HG02763 (cell line): ENCODE results near the gene UCK2.

Experiments
- ATAC-seq: cut with Tn5 transposase; IDR thresholded peaks from one replicate; pipeline ENCODE4 v1.9.1; 2021; ENCODE audit warnings: mild to moderate bottlenecking, moderate library complexity; ENCODE audit not compliant: unreplicated experiment

The UCK2 gene

GRCh38 chr1:165897326-165898303 is 70.2 kb downstream of the UCK2 start:
- ATAC-seq = no peak

- no peak for ATAC-seq
These were observed 71.4 kb downstream of the UCK2 start for GRCh38 chr1:165898837-165899236.

- ATAC-seq = no peak
These were observed 72.1 kb downstream of the UCK2 start for GRCh38 chr1:165899461-165899941.

DNA sequence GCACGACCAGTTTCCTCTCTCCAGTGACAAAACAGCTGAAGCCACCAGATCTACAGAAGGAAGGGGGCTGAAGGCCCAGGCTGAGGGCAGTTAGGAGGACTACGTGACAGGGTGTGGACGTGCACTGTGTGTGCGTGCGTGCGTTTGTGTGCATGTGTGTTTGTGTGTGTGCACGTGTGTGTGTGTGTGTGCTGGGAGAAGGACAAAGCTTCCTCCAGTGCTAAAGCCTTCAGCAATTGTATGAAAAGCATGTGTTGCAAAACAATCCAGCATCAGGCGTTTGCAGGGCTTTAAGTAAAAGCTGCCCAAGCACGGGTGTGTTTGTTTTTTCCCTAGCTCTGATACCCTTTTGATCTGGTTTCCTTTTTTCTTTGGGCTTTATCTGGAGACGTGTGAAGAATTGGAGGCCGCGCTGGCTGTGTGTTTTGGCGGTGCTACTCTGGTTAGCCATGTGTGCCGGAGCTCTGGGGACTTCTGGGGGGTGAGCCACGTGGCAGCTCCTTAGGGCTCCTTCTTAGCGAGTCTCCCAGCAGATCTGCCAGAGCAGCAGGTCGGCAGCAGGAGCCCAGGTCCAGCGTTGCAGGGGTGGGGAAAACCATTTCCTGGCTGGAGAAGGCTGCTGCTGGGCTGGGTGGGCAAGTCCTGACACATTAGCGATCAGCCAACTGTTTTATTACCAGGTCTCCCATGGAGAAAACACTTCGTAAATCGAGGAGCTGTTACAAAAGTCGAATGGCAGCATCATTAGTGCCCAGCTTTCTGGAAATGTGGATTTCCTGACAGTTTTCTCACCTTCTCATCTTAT is 73.4 kb downstream of the UCK2 start:
- no peak for ATAC-seq

DNA sequence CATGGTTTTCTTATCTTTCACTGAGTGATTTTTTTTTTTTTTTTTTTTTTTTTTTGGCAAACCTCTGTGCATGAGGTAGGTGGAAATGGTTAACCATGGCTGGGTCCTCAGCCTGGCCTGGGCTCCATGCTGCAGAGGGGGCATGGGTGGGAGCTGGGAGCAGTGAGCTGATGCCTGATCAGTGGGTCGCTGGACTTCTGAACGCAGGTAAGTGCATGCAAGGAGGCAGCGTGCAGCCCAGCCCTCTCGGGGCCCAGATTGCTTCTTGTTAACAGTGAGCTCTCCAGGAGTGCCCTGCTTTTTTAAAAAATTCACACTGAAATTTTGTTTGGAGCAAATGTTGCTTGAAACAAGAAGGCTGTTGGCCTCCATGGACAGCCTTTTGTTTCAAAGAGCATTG is 75.2 kb downstream of the UCK2 start:
- ATAC-seq = no peak

GRCh38 chr1:165903672-165904071 is 76.3 kb downstream of the UCK2 start:
- no peak for ATAC-seq

GRCh38 chr1:165904948-165905347 is 77.5 kb downstream of the UCK2 start:
- no peak for ATAC-seq

- ATAC-seq = no peak
These were observed 78.4 kb downstream of the UCK2 start for GRCh38 chr1:165905853-165906252.

DNA sequence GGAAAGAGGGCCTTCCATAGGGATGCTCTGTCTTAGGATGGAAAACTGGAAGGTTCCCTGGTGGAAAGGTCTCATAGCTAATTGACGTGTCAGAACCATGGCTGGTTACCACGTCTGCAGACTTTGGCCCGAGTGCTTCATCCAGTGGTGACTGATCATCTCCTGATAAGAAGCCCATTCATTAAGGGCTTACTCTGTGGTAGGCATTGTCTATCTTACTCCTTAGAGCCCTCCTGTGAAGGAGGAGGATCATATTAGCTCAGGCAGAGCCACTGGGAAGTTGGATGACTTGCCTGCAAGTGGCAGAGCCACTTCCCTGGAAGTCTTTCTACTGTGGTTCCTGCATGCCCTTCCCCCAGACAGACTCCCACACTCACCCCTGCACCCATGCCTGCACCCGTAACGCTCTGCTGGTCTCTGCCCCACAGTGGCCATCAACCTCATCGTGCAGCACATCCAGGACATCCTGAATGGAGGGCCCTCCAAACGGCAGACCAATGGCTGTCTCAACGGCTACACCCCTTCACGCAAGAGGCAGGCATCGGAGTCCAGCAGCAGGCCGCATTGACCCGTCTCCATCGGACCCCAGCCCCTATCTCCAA is 79.9 kb downstream of the UCK2 start:
- ATAC-seq = no peak

DNA sequence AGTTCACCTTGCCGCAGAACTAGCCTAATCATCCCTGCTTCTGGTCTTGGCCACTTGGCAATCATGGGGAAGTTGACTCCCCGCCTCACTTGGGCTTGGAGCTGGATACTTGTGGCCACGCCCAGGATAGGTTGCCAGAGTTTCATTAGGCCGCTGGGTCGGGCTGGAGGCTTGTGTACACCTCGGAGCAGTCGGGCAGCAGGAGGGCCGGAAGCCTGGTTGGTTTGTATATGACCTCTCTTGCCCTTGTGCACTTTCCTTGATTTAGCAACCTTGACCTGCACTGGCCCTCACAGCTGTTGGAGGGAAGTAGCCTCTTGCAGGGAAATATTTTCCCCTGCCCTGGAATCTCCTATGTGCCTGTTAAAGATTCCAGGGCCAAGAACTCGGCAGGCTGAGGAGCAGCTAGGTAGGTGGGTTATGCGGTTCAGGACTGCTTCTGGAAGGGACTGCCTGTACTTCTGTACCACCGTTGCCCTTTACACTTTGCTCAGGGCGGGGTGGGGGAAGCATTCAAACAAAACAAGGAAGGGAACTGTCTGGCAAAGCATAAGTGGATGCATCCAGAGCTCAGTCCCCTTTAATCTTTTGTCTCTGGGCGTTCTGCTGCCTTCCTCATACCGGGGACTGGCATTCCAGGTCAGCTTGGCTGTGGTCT is 83.5 kb downstream of the UCK2 start:
- ATAC-seq = no peak

GRCh38 chr1:165911609-165912281 is 84.3 kb downstream of the UCK2 start:
- no peak for ATAC-seq

DNA sequence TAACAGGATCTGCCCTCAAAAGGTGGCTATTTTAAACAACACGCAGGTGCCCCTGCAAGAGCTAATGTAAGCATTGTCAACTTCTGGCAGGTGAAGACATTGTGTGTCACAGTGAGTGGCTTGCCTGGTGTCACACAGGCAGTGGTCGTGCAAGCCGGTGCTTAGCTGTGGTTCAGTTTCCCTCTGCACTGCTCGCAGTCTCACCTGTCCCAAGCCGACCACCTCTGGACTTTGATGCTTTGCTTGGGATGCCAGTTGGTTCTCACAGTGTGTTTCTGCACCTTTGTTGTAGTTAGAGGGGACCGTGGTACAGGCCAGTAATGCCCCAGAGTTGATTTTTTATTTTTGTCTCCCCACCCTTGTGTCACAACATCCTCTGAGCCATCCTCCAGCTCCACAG is 85.2 kb downstream of the UCK2 start:
- no peak for ATAC-seq

- ATAC-seq = no peak
These were observed 86.9 kb downstream of the UCK2 start for GRCh38 chr1:165914136-165914798.

DNA sequence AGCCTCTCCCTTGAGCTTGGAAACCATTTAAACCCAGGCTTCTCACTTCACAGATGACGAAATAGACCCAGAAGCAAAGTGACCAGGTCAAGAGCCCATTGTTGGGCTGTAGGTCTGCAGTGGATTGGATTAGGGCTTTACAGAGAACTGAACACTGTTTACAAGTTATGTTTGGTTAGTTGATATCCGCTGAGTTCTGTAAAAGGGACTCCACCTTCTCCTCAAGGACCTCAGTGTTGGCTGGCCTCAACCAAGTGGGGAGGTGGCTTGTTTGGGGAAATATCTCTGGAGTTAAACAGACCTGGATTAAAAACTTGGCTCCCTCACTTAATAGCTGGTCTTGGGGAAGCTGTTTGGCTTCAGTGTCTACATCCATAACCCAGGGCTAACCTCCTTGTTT is 88.1 kb downstream of the UCK2 start:
- no peak for ATAC-seq

DNA sequence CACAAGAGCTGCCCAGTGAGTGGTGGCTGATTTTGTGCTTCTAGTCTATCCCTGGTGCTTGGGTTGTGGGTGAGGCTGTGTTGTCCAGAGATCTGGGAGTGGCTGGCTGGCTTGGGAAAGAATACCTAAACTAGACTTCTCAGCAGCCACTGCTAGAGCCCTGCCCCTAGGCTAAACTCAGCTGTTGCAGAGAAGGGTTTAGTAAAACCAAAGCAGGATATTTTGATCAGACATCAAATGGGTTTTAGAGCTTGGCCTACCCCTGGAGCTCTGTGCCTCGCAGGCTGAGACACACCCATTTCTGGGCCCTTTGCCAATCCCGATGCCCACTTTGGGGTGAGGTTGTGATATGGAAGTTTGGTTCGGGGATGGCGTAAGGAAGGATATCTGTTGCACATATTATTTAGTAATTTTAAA is 88.5 kb downstream of the UCK2 start:
- ATAC-seq = no peak

- ATAC-seq = no peak
These were observed 89.8 kb downstream of the UCK2 start for GRCh38 chr1:165917166-165917565.

- no peak for ATAC-seq
These were observed 96.7 kb downstream of the UCK2 start for GRCh38 chr1:165924117-165924516.

- ATAC-seq = no peak
These were observed 98.2 kb downstream of the UCK2 start for GRCh38 chr1:165925498-165926079.

DNA sequence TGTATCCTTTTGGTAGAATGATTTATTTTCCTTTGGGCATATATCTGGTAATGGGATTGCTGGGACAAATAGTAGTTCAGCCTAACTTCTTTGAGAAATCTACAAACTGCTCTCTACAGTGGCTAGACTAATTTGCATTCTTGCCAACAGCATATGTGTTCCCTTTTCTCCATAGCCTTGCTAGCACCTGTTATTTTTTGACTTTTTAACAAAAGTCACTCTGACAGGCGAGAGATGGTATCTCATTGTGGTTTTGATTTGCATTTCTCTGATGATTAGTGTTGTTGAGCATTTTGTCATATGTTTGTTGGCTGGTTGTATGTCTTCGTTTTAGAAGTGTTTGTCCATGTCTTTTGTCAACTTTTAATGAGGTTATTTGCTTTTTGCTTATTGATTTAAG is 99.8 kb downstream of the UCK2 start:
- ATAC-seq = peak; percentile 73
